Measurements from ENCODE around the gene HEXIM1.

Gene HEXIM1

DNA sequence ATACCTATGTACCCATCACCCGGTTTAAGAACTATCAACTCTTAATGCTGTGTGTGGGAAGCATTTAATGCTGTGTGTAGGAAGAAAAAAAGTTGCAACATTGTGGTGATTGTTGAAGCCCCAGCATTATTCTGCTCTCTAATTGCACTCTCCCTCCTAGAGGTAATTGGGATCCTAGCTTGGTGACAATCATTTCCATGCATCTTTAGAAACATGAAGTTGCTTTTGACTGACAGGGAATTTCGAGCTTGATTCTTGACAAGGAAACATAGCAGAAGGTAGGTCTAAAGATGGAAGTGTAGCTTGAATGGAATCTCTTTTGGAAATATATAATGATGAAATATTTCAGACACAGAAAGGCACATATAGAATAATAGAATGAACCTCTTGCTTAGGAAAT, 40.7 kb downstream of the HEXIM1 start:
- no peaks in the 10 kb centered on the region for H3K9me3 ChIP-seq
- H3K27me3 ChIP-seq: peaks cover 0 to 2% of the 10 kb centered on the region in 2 donors
- no peak overlapping the region for H3K4me3 ChIP-seq
- no peak for DNase-seq
- H3K4me1 ChIP-seq: no peaks in the 10 kb centered on the region
- TF ChIP-seq CTCF (IDR thresholded peaks at IDR 0.05): no peak
- no peaks in the 10 kb centered on the region for H3K36me3 ChIP-seq
- intact Hi-C loops (cut with DNase I; ENCODE audit: low total_unique reads): no loop called here
- no peak overlapping the region for H3K27ac ChIP-seq

DNA sequence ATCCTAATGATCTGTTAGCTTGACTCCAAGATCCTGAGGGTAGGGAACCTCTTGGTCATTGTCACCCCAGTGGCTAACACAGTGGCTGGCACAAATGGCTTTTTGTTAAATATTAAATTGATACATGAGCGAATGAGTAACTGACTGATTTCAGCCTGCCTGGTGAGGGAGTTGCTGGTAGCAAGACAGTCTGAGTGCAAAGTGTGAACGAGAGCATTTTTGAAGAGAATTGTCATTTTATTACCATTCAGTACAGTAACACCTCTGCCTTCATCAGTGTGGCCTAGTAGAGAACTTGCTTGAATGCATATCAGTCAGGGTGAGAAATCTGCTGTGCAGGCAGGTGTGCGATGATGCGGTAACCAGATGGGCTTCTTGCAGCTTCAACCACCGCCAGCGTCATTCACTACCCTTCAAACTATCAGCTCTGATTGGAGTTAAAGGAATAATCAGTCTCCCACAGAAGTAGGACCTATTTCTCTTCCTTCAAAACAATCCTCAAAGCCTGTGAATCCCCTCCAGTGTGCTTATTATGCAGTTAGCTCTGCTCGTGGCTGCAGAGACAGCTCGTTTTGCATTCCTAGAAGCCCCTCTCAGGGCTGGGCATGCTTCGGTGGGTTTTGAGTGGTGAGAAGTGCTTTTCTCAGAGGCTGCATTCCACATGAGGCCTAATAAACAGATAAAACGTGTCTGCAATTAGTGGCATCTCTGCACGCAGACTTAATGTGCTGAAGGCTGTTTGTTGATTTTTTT, 42.4 kb downstream of the HEXIM1 start:
- Histone ChIP-seq H3K27me3 (peaks cover 0 to 2% of the 10 kb centered on the region in 2 donors), H3K9me3 (no peaks in the 10 kb centered on the region), H3K27ac (no peak overlapping the region), H3K4me1 (no peaks in the 10 kb centered on the region), H3K36me3 (no peaks in the 10 kb centered on the region), H3K4me3 (no peak overlapping the region)
- no peak for DNase-seq
- no peak for TF ChIP-seq CTCF (IDR thresholded peaks at IDR 0.05)
- intact Hi-C loops (cut with DNase I; ENCODE audit: low total_unique reads): loop anchor here (10.0 kb wide), 1 partner anchor 266 kb away; no protein-coding TSS in a partner anchor

DNA sequence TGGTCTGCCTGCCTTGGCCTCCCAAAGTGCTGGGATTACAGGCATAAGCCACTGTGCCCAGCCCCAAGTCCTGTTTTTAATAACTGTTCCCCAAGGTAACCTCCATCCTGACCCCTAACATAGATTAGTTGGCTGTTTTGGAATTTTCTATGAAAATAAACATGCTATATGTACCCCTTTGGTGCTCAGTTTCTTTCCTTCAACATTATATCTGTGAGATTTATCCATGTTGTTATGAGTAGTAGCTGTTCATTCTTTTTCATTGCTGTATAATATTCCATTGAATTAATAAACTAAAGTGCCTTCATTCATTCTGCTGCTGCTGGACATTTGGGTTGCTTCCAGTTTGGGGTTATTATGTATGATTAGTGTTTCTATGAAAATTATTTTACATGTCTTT, 47.1 kb downstream of the HEXIM1 start:
- intact Hi-C loops (cut with DNase I; ENCODE audit: low total_unique reads): loop anchor here (10.0 kb wide), 1 partner anchor 271 kb away; no protein-coding TSS in a partner anchor
- Histone ChIP-seq H3K27ac (no peak overlapping the region), H3K36me3 (no peaks in the 10 kb centered on the region), H3K27me3 (no peaks in the 10 kb centered on the region), H3K4me3 (no peak overlapping the region), H3K9me3 (no peaks in the 10 kb centered on the region), H3K4me1 (peaks cover 0 to 13% (median 8%) of the 10 kb centered on the region in 4 donors)
- no peak for DNase-seq
- no peak for TF ChIP-seq CTCF (IDR thresholded peaks at IDR 0.05)

DNA sequence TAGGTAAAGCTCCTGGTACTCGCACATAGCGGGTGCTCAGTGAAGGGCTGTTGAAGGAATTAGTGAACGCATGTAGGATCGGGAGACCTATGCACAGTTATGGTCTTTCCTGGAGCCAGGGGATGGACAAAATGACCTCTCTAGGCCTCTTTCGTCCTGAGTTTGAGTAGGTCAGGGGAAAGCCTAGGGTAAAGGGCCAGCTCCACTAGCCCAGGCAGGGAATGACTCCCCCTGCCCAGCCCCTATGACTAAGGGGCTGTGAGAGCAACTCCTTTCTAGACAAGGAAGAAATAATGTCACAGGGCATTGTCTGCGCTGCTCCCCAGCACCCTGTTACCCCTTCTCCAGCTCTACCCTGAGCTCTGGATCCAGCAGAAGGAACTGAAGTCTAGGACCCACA, 48.8 kb downstream of the HEXIM1 start:
- H3K4me1 ChIP-seq: peaks cover 0 to 13% (median 8%) of the 10 kb centered on the region in 4 donors
- H3K9me3 ChIP-seq: no peaks in the 10 kb centered on the region
- H3K36me3 ChIP-seq: no peaks in the 10 kb centered on the region
- no peak for TF ChIP-seq CTCF (IDR thresholded peaks at IDR 0.05)
- H3K4me3 ChIP-seq: no peak overlapping the region
- H3K27me3 ChIP-seq: no peaks in the 10 kb centered on the region
- H3K27ac ChIP-seq: peak overlapping the region in 1 of 2 donors; percentile 54
- intact Hi-C loops (cut with DNase I; ENCODE audit: low total_unique reads): loop anchor here (2.0 to 10.0 kb wide), 2 partner anchors 60 to 272 kb away; no protein-coding TSS in a partner anchor
- no peak for DNase-seq

GRCh38 chr17:45197555-45198334, 49.5 kb downstream of the HEXIM1 start:
- peak; percentile 86 to 93 for DNase-seq
- TF ChIP-seq CTCF (IDR thresholded peaks at IDR 0.05): peak; percentile 99
- Histone ChIP-seq H3K27me3 (no peaks in the 10 kb centered on the region), H3K36me3 (no peaks in the 10 kb centered on the region), H3K4me1 (peaks cover 0 to 13% (median 8%) of the 10 kb centered on the region in 4 donors), H3K9me3 (no peaks in the 10 kb centered on the region), H3K4me3 (no peak overlapping the region), H3K27ac (peak overlapping the region; percentile 54 to 55)
- intact Hi-C loops (cut with DNase I; ENCODE audit: low total_unique reads): loop anchor here (2.0 to 10.0 kb wide), 2 partner anchors 61 to 273 kb away; no protein-coding TSS in a partner anchor
